OCI-LY3 (cell line): ENCODE measurements around the gene DIO2.

Experiments
- H2AFZ ChIP-seq: fragments of 200-600, 300-600 bp; shearing (Covaris generic); 2 replicates; pipeline ENCODE4 v1.6.0; 2014; ENCODE audit warnings: antibody characterized with exemption, low read depth, low read length
- H3K27ac ChIP-seq: fragments of 200-600, 300-600 bp; sonication (generic); 2 replicates; pipeline ENCODE4 v1.5.1; 2014; ENCODE audit warnings: mild to moderate bottlenecking, low read length, moderate library complexity, mixed read lengths
- H3K27me3 ChIP-seq: fragments of 200-600, 300-600 bp; sonication (generic); 2 replicates; pipeline ENCODE4 v1.6.1; 2014; ENCODE audit warnings: low read depth, low read length, mixed read lengths
- H3K36me3 ChIP-seq: fragments of 200-600, 300-600 bp; sonication (generic); replicated peaks from 2 replicates; pipeline ENCODE3; 2014; ENCODE audit warnings: low read depth, low read length, mixed read lengths
- H3K4me1 ChIP-seq: fragments of 300-600, 200-600 bp; sonication (generic); 2 replicates; pipeline ENCODE4 v1.6.1; 2014; ENCODE audit warnings: low read length, mixed read lengths
- H3K4me2 ChIP-seq: fragments of 200-600, 300-600 bp; sonication (generic); 2 replicates; pipeline ENCODE4 v1.6.1; 2014; ENCODE audit warnings: low read length, mixed read lengths
- H3K4me3 ChIP-seq: fragments of 300-600, 200-600 bp; sonication (generic); 2 replicates; pipeline ENCODE4 v1.5.1; 2014; ENCODE audit warnings: antibody characterized with exemption, mild to moderate bottlenecking, low read length, moderate library complexity
- H3K79me2 ChIP-seq: fragments of 300-600, 200-600 bp; shearing (Covaris generic); 2 replicates; pipeline ENCODE4 v1.6.1; 2014; ENCODE audit warnings: mild to moderate bottlenecking, low read length, mixed read lengths
- H3K9ac ChIP-seq: fragments of 300-600, 200-600 bp; shearing (Covaris generic); 2 replicates; pipeline ENCODE4 v1.6.0; 2014; ENCODE audit warnings: mild to moderate bottlenecking, low read length, moderate library complexity
- H3K9me3 ChIP-seq: fragments of 200-600, 300-600 bp; shearing (Covaris generic); 2 replicates; pipeline ENCODE4 v1.6.1; 2014; ENCODE audit warnings: low read length, mixed read lengths; ENCODE audit not compliant: insufficient read depth
- H4K20me1 ChIP-seq: fragments of 200-600, 300-600 bp; sonication (generic); 2 replicates; pipeline ENCODE4 v1.6.1; 2016; ENCODE audit warnings: low read length, mixed read lengths; ENCODE audit not compliant: insufficient read depth
- EZH2phosphoT487 ChIP-seq: fragments of 200-600 bp; shearing (Covaris generic); IDR thresholded peaks from 2 replicates; pipeline ENCODE4 v1.6.1; 2018; ENCODE audit warnings: antibody characterized with exemption, mixed run types, low read depth
- TF ChIP-seq, protein P1 (sequence below): fragments of 200-600, 300-600 bp; sonication (generic); IDR thresholded peaks from 2 replicates; pipeline ENCODE4 v1.5.1; 2014; ENCODE audit warnings: antibody characterized with exemption, low read length, low read depth

The DIO2 gene

GRCh38 chr14:80215081-80215480 lies 3.8 kb upstream of the DIO2 start:
- H3K36me3 ChIP-seq: no peaks in the 10 kb centered on the region
- no peak overlapping the region for H3K9ac ChIP-seq
- H3K27me3 ChIP-seq: peaks cover 14% of the 10 kb centered on the region
- no peaks in the 10 kb centered on the region for H3K79me2 ChIP-seq
- H3K4me2 ChIP-seq: no peak overlapping the region
- no peak overlapping the region for H2AFZ ChIP-seq
- H3K4me3 ChIP-seq: no peak overlapping the region
- no peak for TF ChIP-seq EZH2phosphoT487
- TF ChIP-seq, protein P1, sequence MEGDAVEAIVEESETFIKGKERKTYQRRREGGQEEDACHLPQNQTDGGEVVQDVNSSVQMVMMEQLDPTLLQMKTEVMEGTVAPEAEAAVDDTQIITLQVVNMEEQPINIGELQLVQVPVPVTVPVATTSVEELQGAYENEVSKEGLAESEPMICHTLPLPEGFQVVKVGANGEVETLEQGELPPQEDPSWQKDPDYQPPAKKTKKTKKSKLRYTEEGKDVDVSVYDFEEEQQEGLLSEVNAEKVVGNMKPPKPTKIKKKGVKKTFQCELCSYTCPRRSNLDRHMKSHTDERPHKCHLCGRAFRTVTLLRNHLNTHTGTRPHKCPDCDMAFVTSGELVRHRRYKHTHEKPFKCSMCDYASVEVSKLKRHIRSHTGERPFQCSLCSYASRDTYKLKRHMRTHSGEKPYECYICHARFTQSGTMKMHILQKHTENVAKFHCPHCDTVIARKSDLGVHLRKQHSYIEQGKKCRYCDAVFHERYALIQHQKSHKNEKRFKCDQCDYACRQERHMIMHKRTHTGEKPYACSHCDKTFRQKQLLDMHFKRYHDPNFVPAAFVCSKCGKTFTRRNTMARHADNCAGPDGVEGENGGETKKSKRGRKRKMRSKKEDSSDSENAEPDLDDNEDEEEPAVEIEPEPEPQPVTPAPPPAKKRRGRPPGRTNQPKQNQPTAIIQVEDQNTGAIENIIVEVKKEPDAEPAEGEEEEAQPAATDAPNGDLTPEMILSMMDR: no peak
- no peak overlapping the region for H3K27ac ChIP-seq
- H3K9me3 ChIP-seq: no peaks in the 10 kb centered on the region
- no peaks in the 10 kb centered on the region for H4K20me1 ChIP-seq
- peaks cover 8% of the 10 kb centered on the region for H3K4me1 ChIP-seq

DNA sequence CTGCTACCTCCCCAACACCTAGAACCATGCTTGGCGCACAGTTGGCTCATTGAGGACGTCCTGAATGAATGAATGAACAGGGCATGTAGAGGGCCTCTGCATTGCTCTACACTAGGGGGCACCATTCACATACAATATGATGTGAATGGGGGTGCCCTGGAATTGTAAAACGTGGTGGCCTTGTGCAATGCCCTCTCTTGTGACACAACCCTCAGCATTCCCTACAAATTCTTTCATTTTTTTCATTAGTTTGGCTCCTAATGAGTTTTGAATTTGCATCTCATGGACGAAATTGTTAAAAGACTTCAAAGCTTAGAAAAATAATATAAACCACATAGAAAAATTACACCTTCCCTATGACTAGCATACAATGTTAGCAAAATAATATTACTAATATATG lies 2.3 kb upstream of the DIO2 start:
- H3K4me1 ChIP-seq: peaks cover 8% of the 10 kb centered on the region
- TF ChIP-seq, protein P1: peak; percentile 85
- no peak for TF ChIP-seq EZH2phosphoT487

DNA sequence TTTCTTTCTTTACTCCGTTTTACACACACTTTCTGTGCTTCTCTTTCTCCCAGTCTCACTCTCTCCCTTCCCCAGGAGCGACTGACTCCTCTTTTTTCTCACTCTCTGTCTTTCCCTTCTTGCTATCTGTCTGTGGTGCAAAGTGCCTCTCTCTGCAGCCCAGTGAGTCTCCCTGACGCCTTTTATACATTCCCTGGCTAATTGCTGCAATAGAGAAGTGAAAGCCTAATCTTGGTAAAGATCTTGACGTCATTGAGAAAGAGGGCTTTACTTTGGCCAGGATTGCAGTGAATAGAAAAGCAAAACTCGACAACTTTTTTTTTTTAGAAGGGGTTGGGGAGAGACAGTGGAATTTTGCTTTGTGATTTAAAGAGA lies 706 bp upstream of the DIO2 start:
- Histone ChIP-seq H3K4me1 (peaks cover 8% of the 10 kb centered on the region), H3K9ac (no peak overlapping the region), H3K9me3 (no peaks in the 10 kb centered on the region), H3K4me2 (peak overlapping the region; percentile 42), H3K36me3 (no peaks in the 10 kb centered on the region), H4K20me1 (no peaks in the 10 kb centered on the region), H3K27me3 (peaks cover 19% of the 10 kb centered on the region), H3K27ac (no peak overlapping the region), H3K4me3 (peak overlapping the region; percentile 24; the same call in 1 of the 2 replicates), H3K79me2 (no peaks in the 10 kb centered on the region), H2AFZ (no peak overlapping the region)
- TF ChIP-seq, protein P1: no peak
- no peak for TF ChIP-seq EZH2phosphoT487

More for the DNA sequence above, 2.3 kb upstream of the DIO2 start:
- no peaks in the 10 kb centered on the region for H4K20me1 ChIP-seq
- H3K9me3 ChIP-seq: no peaks in the 10 kb centered on the region
- no peak overlapping the region for H2AFZ ChIP-seq
- H3K4me2 ChIP-seq: no peak overlapping the region
- H3K9ac ChIP-seq: no peak overlapping the region
- no peaks in the 10 kb centered on the region for H3K79me2 ChIP-seq
- H3K27me3 ChIP-seq: peaks cover 17% of the 10 kb centered on the region
- H3K36me3 ChIP-seq: no peaks in the 10 kb centered on the region
- H3K4me3 ChIP-seq: no peak overlapping the region
- H3K27ac ChIP-seq: no peak overlapping the region

GRCh38 chr14:80208461-80208860 lies 2.8 kb downstream of the DIO2 start:
- no peaks in the 10 kb centered on the region for H3K79me2 ChIP-seq
- H3K27me3 ChIP-seq: peaks cover 25% of the 10 kb centered on the region
- no peak overlapping the region for H3K9ac ChIP-seq
- H3K36me3 ChIP-seq: no peaks in the 10 kb centered on the region
- H3K4me2 ChIP-seq: no peak overlapping the region
- H3K9me3 ChIP-seq: no peaks in the 10 kb centered on the region
- peaks cover 8% of the 10 kb centered on the region for H3K4me1 ChIP-seq
- H3K27ac ChIP-seq: no peak overlapping the region
- no peak overlapping the region for H3K4me3 ChIP-seq
- H4K20me1 ChIP-seq: no peaks in the 10 kb centered on the region
- no peak for TF ChIP-seq EZH2phosphoT487
- TF ChIP-seq, protein P1: no peak
- no peak overlapping the region for H2AFZ ChIP-seq
